Glomerular visceral epithelial cell (primary cell): ENCODE data around the gene MTARC2.

Source experiments
- DNase-seq: peaks from one replicate; pipeline ENCODE4 v3.0.0-alpha.2; 2016; ENCODE audit errors: extremely low spot score

The MTARC2 gene

DNA sequence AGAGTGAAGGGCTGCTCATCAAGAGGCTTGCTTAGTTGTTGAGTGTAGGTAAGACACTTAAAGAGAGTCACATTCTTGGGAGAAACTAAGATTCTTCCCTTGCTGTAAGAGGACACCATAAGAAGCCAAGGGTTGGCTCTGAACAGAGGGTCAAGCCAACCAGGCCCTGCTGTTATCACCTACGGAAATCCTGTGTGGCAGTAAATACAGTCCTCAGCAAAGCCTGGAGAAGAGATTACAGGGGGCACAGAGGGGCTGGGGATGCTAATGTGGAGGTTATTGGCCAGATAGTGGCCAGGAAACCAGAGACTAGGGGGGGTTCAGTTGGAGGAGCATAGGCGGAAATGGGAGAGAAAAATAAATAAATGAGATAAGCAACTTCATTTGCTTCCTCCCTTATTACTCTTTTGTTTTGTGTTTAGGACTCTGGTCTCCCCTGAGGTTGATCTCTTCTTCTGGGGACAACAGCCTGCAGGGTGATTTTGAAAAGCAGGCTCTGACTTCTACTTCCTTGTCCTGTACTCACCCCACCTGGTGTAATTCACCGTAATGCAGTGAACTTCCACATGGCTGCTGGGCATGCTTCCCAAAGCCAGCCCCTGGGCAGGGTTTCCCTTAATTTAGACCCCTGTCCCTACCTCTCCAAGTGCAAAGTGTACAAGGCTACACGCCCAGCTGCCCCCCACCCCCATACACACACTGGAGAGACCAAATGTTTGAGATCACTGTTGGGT, 79.5 kb downstream of the MTARC2 start:
- no peak for DNase-seq

GRCh38 chr1:220828179-220828490, 80.0 kb downstream of the MTARC2 start:
- DNase-seq, result no peak

- DNase-seq, result no peak
Observed at GRCh38 chr1:220828950-220829586, 80.9 kb downstream of the MTARC2 start.

DNA sequence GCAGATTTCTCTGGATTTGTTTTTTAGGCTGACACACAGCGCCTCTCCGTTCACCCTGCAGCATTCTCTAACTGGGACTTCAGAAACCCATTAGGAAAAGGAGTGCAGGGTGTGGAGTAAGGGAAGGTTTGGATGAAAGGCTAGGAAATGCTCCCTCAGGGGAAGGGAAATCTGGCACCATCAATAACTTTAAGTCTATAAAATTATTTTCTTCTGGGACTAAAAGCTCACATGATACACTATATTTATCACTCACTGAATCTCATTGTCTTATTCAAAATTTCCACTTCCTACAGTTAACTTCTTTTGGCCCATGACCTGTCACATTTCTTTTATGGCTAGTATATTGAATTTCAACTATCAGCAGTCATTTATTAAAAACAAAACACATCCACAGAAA, 85.3 kb downstream of the MTARC2 start:
- DNase-seq, result no peak
